Gastroesophageal sphincter (tissue), 3 donors: ENCODE data around the gene RBFOX2.

Experiments used
- POLR2A ChIP-seq, 2 donors: fragments of 450-650 bp; IDR thresholded peaks; one replicate each; pipeline ENCODE4 v1.6.1; 2017; ENCODE audit warnings: antibody characterized with exemption in 2 of 2, mild to moderate bottlenecking in 2 of 2, moderate library complexity in 1 of 2
- POLR2AphosphoS5 ChIP-seq: sonication (generic); formaldehyde crosslinking; IDR thresholded peaks from one replicate; pipeline ENCODE4 v1.6.1; 2017; ENCODE audit warnings: antibody characterized with exemption
- TF ChIP-seq, protein P1 (sequence below), 4 experiments: fragments of 200-600 bp in 2 of 4; fragments of 450-650 bp in 2 of 4; sonication (generic) in 1 of 4; IDR thresholded peaks; one replicate each; pipeline ENCODE4 v1.5.1; 2017 to 2019; ENCODE audit warnings: antibody characterized with exemption in 4 of 4, mild to moderate bottlenecking in 2 of 4, moderate library complexity in 2 of 4

DNA sequence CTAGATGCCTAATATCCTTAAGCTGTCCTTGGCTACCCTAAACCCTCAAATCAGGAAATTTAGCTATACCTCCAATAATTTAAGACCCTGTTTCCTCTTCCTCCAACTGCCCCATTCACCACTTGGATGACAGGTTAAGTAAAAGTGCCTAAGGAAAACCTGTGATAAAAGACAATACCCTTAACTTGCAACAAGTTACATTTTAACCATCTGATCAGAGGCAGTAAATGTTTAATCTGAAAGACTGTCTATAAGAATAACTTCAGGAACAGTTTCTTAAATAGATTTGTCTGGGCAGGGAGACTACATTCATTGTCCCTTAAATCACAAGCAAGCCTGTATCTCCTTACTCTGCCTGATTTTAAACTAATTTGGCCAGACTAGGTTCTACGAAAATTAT lies 181.8 kb downstream of the RBFOX2 start:
- TF ChIP-seq POLR2A (IDR thresholded peaks at IDR 0.05) (no peak), POLR2AphosphoS5 (no peak)
- TF ChIP-seq, protein P1, sequence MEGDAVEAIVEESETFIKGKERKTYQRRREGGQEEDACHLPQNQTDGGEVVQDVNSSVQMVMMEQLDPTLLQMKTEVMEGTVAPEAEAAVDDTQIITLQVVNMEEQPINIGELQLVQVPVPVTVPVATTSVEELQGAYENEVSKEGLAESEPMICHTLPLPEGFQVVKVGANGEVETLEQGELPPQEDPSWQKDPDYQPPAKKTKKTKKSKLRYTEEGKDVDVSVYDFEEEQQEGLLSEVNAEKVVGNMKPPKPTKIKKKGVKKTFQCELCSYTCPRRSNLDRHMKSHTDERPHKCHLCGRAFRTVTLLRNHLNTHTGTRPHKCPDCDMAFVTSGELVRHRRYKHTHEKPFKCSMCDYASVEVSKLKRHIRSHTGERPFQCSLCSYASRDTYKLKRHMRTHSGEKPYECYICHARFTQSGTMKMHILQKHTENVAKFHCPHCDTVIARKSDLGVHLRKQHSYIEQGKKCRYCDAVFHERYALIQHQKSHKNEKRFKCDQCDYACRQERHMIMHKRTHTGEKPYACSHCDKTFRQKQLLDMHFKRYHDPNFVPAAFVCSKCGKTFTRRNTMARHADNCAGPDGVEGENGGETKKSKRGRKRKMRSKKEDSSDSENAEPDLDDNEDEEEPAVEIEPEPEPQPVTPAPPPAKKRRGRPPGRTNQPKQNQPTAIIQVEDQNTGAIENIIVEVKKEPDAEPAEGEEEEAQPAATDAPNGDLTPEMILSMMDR (IDR thresholded peaks at IDR 0.05), result no peak
